Activated naive CD4-positive, alpha-beta T cell treated with Interleukin-2 at 50 U/mL for 16 hours (primary cell): ENCODE measurements around the gene ZSWIM7.

Experiments
- DNase-seq: peaks from one replicate; pipeline ENCODE4 v3.0.0-alpha.2; 2020

Gene ZSWIM7

GRCh38 chr17:15999141-15999973 lies at the start of gene ZSWIM7, which contains the start of gene TTC19:
Gene ZSWIM7 (minus strand): TSS chr17:15999704. CDS start chr17:15999594, 110 bp downstream.
Gene TTC19 (plus strand): TSS chr17:15999824. CDS start chr17:15999849, 25 bp downstream.
- DNase-seq: peak; percentile 94

GRCh38 chr17:16048811-16049449 lies 49.4 kb upstream of the ZSWIM7 start:
- DNase-seq: no peak

GRCh38 chr17:16046966-16047365 lies 47.5 kb upstream of the ZSWIM7 start:
- no peak for DNase-seq

- DNase-seq: no peak
Measured at GRCh38 chr17:16044487-16044886, 45.0 kb upstream of the ZSWIM7 start.

- DNase-seq: no peak
Measured at GRCh38 chr17:16040710-16041251, 41.3 kb upstream of the ZSWIM7 start.

- no peak for DNase-seq
Measured at GRCh38 chr17:16037636-16038035, 38.1 kb upstream of the ZSWIM7 start.

GRCh38 chr17:16036261-16036660 lies 36.8 kb upstream of the ZSWIM7 start:
- DNase-seq: no peak

- no peak for DNase-seq
Measured at GRCh38 chr17:16033729-16034349, 34.3 kb upstream of the ZSWIM7 start.

GRCh38 chr17:16027708-16028584 lies 28.4 kb upstream of the ZSWIM7 start:
- peak; percentile 67 for DNase-seq

- DNase-seq: no peak
Measured at GRCh38 chr17:16026895-16027294, 27.4 kb upstream of the ZSWIM7 start.

- DNase-seq: no peak
Measured at GRCh38 chr17:16025202-16025601, 25.7 kb upstream of the ZSWIM7 start.

GRCh38 chr17:16023881-16024280 lies 24.4 kb upstream of the ZSWIM7 start:
- no peak for DNase-seq

- DNase-seq: no peak
Measured at GRCh38 chr17:16019347-16019746, 19.8 kb upstream of the ZSWIM7 start.

- DNase-seq: no peak
Measured at GRCh38 chr17:16013943-16014407, 14.5 kb upstream of the ZSWIM7 start.

- DNase-seq: no peak
Measured at GRCh38 chr17:16007439-16007838, 7.9 kb upstream of the ZSWIM7 start.

- no peak for DNase-seq
Measured at GRCh38 chr17:16005636-16006035, 6.1 kb upstream of the ZSWIM7 start.

GRCh38 chr17:16003841-16004240 lies 4.3 kb upstream of the ZSWIM7 start:
- no peak for DNase-seq

- no peak for DNase-seq
Measured at GRCh38 chr17:16002708-16003260, 3.3 kb upstream of the ZSWIM7 start.

- DNase-seq: no peak
Measured at GRCh38 chr17:16001226-16001897, 1.9 kb upstream of the ZSWIM7 start.

- DNase-seq: no peak
Measured at GRCh38 chr17:15999974-16000827, 697 bp upstream of the ZSWIM7 start.
